Breast epithelium (tissue), 4 donors: ENCODE data around the gene ARFGAP3. TPM values are rescaled to one million over a fixed set of nuclear protein-coding genes. Genes with fewer than 3 reads are reported as not detected.
A peak's percentile ranks its signal among the peaks of the same experiment; 100 is the strongest.

Experiments
- DNase-seq, 2 donors: peaks; one replicate each; pipeline ENCODE4 v3.0.0-alpha.2; 2019; ENCODE audit warnings: low spot score in 2 of 2
- H3K27ac ChIP-seq, 2 donors: fragments of 200-600 bp; sonication (generic) in 1 of 2; one replicate each; pipeline ENCODE4 v1.5.1; 2016 to 2019; ENCODE audit warnings: mild to moderate bottlenecking in 1 of 2
- H3K27me3 ChIP-seq, 2 donors: fragments of 200-600 bp; sonication (generic) in 1 of 2; one replicate each; pipeline versions ENCODE4 v1.5.1 to v1.6.0; 2017 to 2019; ENCODE audit warnings: control low read depth in 1 of 2, mild to moderate bottlenecking in 1 of 2
- H3K36me3 ChIP-seq: fragments of 200-600 bp; one replicate; pipeline ENCODE4 v1.5.1; 2019
- H3K4me1 ChIP-seq, 2 donors: fragments of 200-600 bp; sonication (generic); one replicate each; pipeline ENCODE4 v1.5.1; 2016 to 2019; ENCODE audit warnings: control low read depth in 1 of 2
- H3K4me3 ChIP-seq, 3 donors: fragments of 200-600 bp; sonication (generic); 1 replicate in 2 of 3; 2 replicates in 1 of 3; pipeline ENCODE4 v1.5.1; 2016 to 2019; ENCODE audit warnings: mild to moderate bottlenecking in 3 of 3, moderate library complexity in 2 of 3
- H3K9me3 ChIP-seq, 2 donors: fragments of 200-600 bp; sonication (generic) in 1 of 2; one replicate each; pipeline ENCODE4 v1.5.1; 2016 to 2019; ENCODE audit warnings: control low read depth in 1 of 2
- POLR2A ChIP-seq: fragments of 450-650 bp; IDR thresholded peaks from one replicate; pipeline ENCODE4 v1.6.1; 2016; ENCODE audit warnings: antibody characterized with exemption, mild to moderate bottlenecking, moderate library complexity
- POLR2AphosphoS5 ChIP-seq, 3 donors: sonication (generic); formaldehyde crosslinking; IDR thresholded peaks; one replicate each; pipeline ENCODE4 v1.6.1; 2017; ENCODE audit warnings: antibody characterized with exemption in 3 of 3
- intact Hi-C: fragments of 100-400 bp; cut with DNase I; formaldehyde crosslinking; loops from one replicate; pipeline ENCODE4 v1.15.1; 2023; ENCODE audit warnings: low total_unique reads
- total RNA-seq, 3 donors: library from RNA; depleted of rRNA; stranded (reverse); fragments of >200 nt; gene quantifications; one replicate each; pipeline ENCODE4 v1.1.0, GENCODE V29; 2016
- TF ChIP-seq, protein P1 (sequence below), 3 donors: fragments of 450-650 bp; IDR thresholded peaks; one replicate each; pipeline ENCODE4 v1.5.1; 2016 to 2017; ENCODE audit warnings: antibody characterized with exemption in 3 of 3, mild to moderate bottlenecking in 3 of 3, moderate library complexity in 3 of 3

Gene ARFGAP3
- total RNA-seq, 3 donors from 2014 or later, result 51.2 to 90.7 (median 70.8) TPM

DNA sequence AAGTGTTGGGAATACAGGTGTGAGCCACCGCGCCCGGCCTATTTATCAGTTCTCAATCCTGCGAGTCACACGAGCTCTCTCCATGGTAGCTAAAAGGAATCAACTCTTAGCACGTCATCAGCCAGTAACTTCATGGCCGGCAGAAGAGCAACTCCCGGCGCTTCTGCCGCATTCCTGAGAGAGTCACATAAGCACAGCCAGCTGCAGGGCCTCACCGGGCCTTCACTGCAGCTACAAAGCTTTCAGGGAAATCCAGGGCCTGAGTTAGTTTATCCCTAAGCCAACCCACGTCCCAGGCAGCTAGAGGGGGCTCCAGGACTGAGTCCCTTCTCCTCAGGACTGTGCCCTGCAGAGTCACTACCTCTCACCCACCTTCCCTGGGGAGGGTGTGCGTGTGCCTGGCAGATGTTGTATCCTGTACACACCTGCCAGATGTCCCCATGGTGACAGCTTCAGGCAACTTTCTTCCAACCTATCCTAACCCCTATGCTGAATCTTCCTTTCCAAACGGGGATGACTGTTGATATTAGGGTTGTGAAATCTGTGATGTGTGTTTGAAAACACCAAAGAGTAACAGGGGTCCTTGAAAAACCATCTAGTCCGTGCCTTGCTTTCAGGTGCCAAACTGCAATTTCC, 45.9 kb upstream of the ARFGAP3 start:
- intact Hi-C loops, result no loop called here
- DNase-seq, result no peak
- Histone ChIP-seq H3K4me1 (peaks cover 6 to 11% of the 10 kb centered on the region in 2 donors), H3K9me3 (no peaks in the 10 kb centered on the region), H3K36me3 (no peaks in the 10 kb centered on the region), H3K27me3 (no peaks in the 10 kb centered on the region), H3K4me3 (no peak overlapping the region), H3K27ac (peak overlapping the region in 1 of 2 donors; percentile 0)
- TF ChIP-seq, protein P1, sequence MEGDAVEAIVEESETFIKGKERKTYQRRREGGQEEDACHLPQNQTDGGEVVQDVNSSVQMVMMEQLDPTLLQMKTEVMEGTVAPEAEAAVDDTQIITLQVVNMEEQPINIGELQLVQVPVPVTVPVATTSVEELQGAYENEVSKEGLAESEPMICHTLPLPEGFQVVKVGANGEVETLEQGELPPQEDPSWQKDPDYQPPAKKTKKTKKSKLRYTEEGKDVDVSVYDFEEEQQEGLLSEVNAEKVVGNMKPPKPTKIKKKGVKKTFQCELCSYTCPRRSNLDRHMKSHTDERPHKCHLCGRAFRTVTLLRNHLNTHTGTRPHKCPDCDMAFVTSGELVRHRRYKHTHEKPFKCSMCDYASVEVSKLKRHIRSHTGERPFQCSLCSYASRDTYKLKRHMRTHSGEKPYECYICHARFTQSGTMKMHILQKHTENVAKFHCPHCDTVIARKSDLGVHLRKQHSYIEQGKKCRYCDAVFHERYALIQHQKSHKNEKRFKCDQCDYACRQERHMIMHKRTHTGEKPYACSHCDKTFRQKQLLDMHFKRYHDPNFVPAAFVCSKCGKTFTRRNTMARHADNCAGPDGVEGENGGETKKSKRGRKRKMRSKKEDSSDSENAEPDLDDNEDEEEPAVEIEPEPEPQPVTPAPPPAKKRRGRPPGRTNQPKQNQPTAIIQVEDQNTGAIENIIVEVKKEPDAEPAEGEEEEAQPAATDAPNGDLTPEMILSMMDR (IDR thresholded peaks at IDR 0.05), result no peak
- TF ChIP-seq POLR2AphosphoS5 (IDR thresholded peaks at IDR 0.05), result no peak
- TF ChIP-seq POLR2A, result no peak

DNA sequence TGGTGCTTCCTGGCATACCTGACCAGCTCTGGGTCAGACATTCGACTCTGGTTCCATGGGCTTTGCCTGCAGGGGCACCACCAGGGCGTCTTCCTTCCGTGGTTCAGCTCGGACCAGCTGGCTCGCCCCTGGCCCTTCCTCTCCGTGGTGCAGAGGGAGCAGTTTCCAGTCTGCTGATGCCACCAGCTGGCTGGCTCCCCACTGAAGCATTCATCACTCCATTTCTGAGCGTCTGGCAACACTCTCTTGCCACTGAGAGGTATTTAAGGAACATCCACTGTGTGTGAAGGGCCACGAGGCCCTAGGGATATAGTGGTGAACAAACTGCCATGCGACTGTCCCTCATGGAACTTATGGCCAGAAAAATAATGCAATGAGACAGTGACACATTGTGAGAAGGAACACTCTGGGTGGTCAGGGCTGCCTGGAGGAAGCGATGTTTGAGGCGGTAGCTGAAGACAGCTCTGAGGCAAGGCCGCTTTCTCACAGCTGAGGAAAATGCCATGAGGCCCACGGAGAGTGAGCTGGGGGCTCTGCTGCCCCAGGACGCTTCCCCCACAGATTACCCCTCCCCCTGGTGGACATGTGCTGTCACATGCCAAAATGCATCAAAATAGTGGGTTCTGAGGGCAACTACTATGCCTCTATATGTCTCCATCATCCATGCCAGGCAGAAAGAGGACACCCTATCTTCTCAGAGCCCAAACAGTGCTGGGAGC, 44.9 kb upstream of the ARFGAP3 start:
- TF ChIP-seq, protein P1 (IDR thresholded peaks at IDR 0.05), result no peak
- no peak for TF ChIP-seq POLR2AphosphoS5 (IDR thresholded peaks at IDR 0.05)
- no peak for TF ChIP-seq POLR2A
- no peaks in the 10 kb centered on the region for H3K27me3 ChIP-seq
- H3K27ac ChIP-seq, result peak overlapping the region in 1 of 2 donors; percentile 6
- no peak overlapping the region for H3K4me3 ChIP-seq
- H3K4me1 ChIP-seq, result peaks cover 3 to 4% of the 10 kb centered on the region in 2 donors
- intact Hi-C loops, result no loop called here
- H3K36me3 ChIP-seq, result no peaks in the 10 kb centered on the region
- DNase-seq, result no peak
- H3K9me3 ChIP-seq, result no peaks in the 10 kb centered on the region

DNA sequence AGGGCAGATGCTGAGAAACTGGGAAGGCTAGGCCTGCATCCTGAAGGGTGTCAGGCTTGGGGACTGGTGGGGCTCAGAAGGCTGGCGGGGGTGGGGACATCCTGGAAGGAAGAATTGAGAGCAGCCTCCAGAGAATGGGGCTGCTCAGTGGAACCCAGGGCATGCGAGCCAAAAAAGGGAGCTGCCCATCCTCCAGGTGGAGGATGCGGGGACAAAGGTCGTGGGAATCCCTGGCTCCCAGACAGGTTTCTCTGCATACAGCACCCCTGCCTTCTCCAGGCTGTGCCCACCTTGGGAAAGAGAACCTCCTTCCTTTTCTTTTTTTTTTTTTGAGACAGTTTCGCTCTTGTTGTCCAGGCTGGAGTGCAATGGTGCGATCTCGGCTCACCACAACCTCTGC, 40.9 kb upstream of the ARFGAP3 start:
- Histone ChIP-seq H3K4me1 (no peaks in the 10 kb centered on the region), H3K27me3 (no peaks in the 10 kb centered on the region), H3K36me3 (no peaks in the 10 kb centered on the region), H3K4me3 (no peak overlapping the region), H3K9me3 (no peaks in the 10 kb centered on the region), H3K27ac (no peak overlapping the region)
- no peak for DNase-seq
- intact Hi-C loops, result no loop called here
- TF ChIP-seq, protein P1 (IDR thresholded peaks at IDR 0.05), result no peak
- TF ChIP-seq POLR2A (no peak), POLR2AphosphoS5 (IDR thresholded peaks at IDR 0.05) (no peak)

DNA sequence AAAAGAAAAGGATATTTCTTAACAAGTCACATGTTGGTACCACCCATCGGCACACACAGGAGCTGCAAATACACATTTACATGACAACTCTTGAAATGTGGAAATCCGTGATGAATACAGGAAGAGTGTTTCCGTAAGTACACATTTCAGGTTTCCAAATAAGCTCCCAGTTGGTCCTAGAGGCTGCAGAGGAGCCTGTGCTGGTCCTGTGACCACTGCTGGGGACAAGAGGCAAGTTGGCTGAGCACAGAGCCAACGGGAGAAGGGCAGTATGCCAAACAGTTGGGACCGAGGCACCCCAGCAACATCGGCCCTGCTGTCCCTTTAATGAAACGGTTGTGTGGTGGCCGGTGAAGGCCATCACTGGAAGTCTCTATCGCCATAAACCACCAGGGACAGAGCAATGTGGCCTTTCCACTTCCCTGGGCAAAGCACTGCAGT, 38.5 kb upstream of the ARFGAP3 start:
- Histone ChIP-seq H3K27ac (peak overlapping the region in 1 of 2 donors; percentile 44), H3K36me3 (no peaks in the 10 kb centered on the region), H3K4me1 (no peaks in the 10 kb centered on the region), H3K27me3 (no peaks in the 10 kb centered on the region), H3K9me3 (no peaks in the 10 kb centered on the region), H3K4me3 (no peak overlapping the region)
- intact Hi-C loops, result no loop called here
- no peak for DNase-seq
- TF ChIP-seq, protein P1 (IDR thresholded peaks at IDR 0.05), result no peak
- TF ChIP-seq POLR2A (no peak), POLR2AphosphoS5 (IDR thresholded peaks at IDR 0.05) (no peak)

DNA sequence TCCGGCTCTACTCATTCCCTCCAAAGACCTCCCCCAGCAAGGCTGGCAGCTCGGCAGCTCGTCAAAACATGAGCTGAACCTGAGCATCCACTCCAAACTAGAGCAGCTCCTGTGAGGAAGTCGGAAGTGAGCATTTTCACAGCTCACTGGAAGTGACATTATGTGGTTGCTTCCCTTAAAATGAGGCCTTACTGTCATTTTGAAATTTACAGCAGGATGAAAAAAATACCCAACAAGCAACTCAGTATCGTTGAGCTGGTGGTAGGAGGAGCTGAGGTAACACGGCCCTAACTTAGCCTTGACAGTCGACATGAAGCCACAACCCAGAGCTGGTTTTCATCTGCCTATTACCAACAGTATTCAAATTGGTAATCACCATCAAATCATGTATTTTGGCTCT, 38.0 kb upstream of the ARFGAP3 start:
- no peak overlapping the region for H3K4me3 ChIP-seq
- H3K27me3 ChIP-seq, result no peaks in the 10 kb centered on the region
- no peak for DNase-seq
- intact Hi-C loops, result no loop called here
- H3K9me3 ChIP-seq, result no peaks in the 10 kb centered on the region
- no peak overlapping the region for H3K27ac ChIP-seq
- H3K4me1 ChIP-seq, result no peaks in the 10 kb centered on the region
- no peaks in the 10 kb centered on the region for H3K36me3 ChIP-seq
- TF ChIP-seq POLR2A (no peak), POLR2AphosphoS5 (IDR thresholded peaks at IDR 0.05) (no peak)
- TF ChIP-seq, protein P1 (IDR thresholded peaks at IDR 0.05), result no peak
